HG03045 (cell line): ENCODE results near the gene CIDEA.
"Not testable (repeated sequence)": the region's sequence is repeated elsewhere in the genome, so short reads cannot be mapped to it uniquely, and the experiment has no call there.

Source experiments
- ATAC-seq: cut with Tn5 transposase; IDR thresholded peaks from one replicate; pipeline ENCODE4 v1.9.1; 2021; ENCODE audit warnings: mild to moderate bottlenecking, moderate library complexity; ENCODE audit not compliant: unreplicated experiment

The CIDEA gene

DNA sequence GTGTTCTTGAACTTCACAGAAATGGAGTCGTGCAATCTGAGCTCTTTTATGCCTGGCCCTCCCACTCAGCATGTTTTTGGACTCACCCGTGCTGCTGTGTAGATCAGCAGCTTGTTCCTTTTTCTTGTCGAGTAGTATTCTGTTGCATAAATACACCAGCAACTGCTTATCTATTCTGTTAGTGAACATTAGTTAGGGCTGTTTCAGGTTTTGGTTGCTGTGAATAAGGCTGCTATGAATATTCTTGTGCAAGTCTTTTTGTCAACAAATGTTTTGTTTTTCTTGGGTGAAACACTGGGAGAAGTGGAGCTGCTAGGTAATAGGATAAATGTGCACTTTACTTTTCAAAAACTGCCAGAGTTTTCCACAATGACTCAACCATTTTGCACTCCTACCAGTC is 15.3 kb upstream of the CIDEA start:
- ATAC-seq, result no peak

DNA sequence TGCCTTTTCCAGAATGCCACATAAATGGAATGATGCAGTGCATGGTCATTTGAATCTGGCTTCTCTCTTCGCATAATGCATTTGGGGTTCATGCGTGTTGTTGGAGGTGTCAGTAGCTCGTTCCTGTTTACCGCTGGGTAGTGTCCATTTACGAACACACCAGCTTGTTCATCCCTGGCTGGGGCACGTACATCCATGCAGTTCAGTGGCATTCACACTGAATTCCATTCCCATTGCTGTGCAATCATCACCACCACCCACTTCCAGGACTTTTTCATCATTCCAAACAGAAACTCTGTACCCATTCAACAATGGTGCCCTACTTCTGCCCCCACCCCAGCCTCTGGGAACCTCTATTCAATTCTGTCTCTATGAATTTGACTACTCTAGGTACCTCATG is 14.7 kb upstream of the CIDEA start:
- no peak for ATAC-seq

DNA sequence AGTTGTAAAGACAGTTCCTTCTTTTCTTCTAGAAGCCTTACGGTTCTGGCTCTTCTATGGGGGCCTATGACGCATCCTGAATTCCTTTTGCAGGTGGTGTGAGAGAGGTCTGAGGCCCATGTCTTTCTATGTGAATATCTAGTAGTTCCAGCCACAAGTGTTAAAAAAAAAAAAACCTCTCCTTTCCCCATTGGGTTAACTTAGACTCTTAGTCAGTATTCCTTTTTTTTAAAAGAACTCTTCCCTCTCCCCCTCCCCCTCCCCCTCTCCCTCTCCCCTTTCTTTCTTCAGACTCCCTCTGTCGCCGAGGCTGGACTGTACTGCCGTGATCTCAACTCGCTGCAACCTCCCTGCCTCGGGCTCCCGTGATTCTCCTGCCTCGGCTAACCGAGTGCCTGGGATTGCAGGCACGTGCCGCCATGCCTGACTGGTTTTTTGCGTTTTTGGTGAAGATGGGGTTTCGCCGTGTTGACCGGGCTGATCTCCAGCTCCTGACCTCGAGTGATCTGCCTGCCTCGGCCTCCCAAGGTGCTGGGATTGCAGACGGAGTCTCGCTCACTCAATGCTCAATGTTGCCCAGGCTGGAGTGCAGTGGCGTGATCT is 11.4 kb upstream of the CIDEA start:
- ATAC-seq, result no peak

DNA sequence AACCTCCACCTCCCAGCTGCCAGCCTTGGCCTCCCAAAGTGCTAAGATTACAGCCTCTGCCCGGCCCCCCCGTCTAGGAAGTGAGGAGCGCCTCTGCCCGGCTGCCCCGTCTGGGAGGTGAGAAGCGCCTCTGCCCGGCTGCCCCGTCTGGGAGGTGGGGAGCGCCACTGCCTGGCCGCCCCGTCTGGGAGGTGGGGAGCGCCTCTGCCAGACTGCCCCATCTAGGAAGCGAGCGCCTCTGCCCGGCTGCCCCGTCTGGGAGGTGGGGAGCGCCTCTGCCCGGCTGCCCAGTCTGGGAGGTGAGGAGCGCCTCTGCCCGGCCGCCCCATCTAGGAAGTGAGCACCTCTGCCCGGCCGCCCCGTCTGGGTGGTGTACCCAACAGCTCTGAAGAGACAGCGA is 10.9 kb upstream of the CIDEA start:
- ATAC-seq, result not testable (repeated sequence)

DNA sequence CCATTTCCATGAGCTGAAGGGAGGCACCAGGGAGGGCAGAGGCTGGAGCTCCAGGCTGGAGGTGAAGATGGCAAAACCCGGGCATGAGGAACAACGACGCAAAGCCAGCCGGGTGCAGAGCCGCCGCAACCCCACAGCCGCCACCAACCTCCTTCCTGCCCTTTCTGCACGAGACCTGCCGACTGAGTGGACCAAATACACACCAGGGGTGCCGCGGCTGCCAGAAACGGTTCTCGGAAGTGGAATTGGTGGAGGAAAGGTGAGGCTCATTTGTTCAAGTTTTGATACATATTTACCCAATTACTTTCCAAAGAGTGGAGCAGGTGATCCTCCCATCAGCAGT is 8.4 kb upstream of the CIDEA start:
- ATAC-seq, result no peak

DNA sequence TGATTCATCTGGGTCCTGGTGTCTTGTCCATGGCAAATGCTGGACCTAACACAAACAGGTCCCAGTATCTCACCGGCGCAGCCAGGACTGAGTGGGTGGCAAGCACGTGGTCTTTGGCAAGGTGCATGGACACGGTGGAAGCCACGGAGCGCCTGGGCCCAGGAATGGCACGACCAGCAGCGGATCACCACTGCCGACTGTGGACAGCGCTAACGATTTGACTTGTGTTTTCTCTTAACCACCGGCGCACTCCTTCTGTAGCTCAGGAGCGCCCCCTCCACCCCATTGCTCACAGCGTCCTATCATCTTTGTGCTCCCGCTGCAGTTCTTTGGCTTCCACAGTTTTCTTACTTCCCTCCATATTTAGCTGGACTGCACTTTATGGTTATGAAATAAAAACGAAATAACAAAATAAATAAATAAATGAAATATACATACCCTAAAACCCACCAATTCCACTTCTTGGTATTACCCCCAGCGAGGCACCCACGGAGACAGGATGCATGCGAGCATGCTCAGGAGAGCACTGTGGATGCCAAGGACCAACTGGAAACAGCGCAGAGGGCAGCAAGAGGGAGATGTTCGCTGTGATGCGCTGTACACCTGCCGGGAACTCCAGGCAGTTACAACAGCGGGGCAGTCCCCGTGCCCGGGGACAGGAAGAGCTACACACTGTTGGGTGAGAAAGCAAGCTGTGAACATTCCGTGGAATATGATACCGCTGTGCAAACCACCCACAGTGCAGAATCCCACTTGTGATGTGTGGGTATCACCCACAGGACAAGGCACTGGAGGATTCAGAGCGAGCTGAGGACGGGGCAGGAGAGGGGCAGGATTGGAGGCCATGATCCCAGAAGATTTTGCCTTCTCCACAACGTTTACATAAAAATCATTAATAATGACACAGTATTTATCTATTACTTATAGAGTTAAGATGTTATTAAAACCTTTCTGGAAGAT is 7.0 kb upstream of the CIDEA start:
- ATAC-seq, result no peak

DNA sequence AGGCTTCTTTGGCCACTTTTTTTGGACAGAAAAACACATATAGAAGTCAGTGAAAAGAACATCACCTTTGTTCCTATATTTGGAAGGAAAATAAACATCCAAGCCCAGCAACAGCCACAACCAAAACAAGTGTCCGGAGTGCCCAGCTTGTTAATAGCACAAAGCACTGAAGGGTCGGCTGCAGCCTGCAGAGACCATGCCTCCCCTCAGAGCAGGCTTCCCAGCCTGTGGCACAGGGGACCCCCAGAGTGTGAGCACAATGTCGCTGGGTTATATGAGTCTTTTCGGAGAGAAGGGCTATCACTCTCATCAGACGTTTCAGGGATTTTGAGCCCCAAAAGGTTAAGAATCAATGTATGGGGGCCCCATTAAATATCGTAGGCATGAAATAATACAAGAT is 6.2 kb upstream of the CIDEA start:
- no peak for ATAC-seq

DNA sequence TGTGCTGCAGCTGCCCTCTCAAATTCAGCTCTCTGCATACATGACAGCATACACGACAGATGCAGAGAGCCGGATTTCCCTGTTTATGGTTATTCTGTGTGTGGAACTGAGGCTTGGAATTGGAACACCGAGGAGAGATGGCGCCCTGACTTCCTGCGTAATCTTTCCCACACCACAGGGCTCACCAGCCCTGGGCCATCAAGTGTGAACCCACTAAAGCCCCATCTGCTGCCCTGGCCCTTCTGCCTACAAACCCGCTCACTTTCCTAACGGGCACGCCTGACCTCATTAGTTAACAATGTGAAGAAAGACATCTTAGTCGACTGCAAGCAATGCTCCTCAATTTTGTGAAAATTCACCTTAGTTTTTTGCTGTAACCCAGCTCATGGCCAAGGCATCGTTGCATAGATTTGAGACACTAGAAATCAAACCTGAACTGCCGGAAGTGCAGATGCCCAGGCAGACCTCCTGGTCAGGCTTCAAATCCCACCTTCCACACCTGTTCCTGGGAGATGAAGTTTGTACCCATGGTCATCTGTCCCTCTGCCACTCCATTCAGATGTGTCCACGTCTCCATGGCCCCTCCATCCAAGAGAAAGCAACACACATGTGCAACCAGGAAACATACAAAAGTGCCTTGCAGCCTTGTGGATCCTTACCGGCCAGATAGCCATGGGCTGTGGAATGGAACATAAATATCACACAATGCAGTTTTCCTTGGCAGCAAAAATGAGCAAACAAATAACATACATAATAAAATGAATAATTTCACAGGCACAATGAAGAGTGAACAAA is 5.0 kb upstream of the CIDEA start:
- ATAC-seq, result no peak

DNA sequence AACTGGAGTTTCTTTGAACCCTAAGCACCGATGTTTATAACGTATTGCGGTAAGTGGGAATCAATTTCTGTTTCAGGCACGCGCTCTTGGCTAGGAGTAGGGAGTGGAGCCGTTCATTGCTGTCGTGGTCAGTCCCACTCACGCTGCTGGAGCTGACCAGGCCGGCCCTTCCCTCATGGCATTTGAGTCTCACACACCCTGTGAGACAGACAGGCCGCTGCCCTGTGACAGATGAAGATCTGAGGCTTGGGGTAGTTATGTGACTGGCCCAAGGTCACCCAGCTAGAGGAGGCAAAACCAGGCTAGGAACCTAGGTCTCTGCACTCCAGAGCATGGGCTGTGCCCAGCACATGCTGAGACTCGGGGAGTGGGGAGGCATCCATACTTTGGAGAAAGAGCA is 2.9 kb upstream of the CIDEA start:
- ATAC-seq, result no peak

DNA sequence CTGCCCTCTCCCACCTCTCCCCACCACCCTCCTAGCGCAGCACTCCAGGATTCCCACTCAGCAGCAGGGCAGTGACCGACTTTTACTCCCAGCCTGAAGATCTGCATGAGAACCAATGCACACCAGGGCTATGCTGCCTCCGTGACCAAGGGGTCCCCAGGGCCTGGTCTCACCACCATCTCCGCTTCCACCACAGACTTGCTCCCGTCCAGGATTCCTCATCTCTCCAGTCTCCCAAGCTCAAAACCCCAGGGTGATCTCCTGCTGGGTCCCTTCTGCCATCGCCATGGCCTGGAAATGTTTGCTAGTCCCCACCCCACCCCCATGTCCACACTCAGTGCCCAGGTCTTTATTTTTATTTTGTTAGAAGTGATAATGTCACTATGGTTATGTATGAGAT is 2.1 kb upstream of the CIDEA start:
- ATAC-seq, result no peak

DNA sequence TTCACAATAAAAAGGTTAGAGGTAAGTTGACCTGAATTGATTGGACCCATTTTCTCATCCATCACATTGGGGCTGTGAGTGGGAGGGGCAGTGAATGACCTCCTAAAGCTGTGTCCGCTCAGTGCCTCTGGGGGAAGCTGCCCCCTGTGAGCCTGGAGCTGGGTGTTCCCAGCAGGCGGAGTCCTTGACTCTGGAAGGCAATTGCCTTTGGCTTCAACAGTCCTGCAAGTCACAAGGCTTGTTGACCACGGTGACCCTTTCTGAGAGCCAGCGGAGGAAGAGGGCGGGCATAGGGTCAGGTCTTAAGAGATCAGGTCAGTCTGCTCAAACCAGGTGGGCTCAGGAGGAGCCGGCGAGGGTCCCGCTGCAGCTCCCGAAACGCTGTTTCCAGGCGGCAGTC is 1.1 kb upstream of the CIDEA start:
- no peak for ATAC-seq

DNA sequence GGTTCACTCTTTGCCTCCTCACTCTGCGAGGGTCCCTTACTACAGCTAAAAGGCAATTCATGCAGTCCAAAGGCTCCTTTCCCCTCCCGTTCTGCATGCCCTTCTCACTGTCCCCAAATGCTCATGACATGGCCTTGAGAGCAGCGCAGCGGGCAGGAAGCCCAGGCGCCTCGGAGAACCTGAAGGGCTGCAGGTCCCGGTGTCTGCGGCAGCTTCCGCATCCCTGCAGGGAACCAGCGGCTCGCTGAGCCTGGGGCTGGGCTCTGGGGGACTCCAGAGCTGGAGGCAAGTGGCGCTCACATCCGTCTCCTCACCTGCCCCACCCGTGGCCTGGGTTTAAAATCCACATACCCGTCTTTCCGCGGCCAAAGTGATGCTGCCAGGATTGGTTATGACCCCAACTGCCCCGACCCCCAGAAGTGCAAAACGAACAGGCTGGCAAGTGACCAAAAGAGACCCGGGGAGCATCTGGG is 462 bp upstream of the CIDEA start:
- ATAC-seq, result no peak

DNA sequence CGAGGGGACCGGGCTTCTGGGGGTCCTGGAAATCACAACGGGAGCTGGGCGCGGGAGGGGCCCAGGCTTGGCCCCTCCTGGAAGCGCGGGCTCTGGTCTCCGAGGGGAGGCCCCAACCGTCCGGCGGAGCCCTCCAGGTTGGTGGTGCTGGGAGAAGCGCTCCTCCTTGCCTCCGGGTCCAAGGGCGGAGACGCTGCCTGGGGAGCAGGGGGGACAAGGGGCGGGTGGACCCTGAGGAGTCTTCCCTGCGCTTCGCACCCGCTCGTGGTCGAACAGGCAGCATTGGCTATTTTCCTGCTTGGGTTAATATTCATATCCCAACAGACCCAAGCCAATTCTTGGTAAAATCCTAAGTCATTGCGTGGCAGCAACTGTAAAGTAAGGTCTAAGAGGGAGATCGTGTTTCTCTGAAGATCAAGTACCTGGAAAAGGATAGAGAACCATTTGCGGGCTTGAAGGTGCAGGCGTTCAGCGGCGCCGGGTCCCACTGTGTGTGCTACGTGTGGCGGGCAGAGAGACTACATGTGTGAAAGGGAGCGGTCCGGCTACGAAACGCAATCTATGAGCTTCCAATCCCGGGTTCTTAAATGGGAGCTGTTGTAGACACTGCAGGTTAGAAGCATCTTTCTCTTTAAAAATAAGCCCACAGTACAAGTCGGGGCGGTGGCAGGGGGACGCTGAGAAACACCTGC is 805 bp downstream of the CIDEA start:
- no peak for ATAC-seq

DNA sequence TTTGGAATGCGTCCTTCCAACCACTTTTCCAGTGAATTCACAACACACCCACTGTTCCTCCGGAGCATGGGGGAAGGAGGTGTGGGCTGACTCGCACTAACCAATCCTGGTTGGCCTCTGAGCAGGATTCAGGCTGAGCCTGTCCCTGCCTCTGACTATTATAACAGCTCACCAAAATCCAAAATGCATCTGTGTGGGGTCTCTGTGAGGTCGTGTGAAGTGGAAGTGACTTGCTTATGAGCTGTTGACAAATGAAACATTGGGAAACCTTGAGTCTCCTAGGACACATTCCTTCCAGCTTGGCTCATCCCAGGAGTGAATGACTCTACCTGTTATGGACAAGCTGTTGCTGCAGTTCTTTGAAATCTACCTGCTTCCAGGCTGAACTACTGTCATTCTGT is 1.5 kb downstream of the CIDEA start:
- no peak for ATAC-seq

DNA sequence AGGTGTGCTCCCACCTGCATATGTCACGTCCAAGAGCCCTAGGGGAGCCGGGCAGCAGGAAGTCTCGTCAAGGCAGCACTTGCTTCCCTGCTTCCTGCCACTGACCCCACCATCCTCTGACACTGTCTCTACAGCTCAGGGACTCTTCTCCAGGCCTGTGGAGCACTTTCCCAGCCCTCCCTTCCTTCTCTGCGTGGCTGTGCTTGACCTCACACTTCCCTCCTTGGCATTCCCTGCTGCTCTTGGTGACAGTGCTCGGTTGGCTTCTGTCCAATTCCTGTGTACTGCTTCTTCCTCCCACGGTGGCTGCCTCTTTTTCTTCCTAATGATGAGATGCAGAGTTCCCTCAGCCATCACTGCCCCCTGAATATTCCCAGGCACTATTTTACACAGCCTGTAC is 2.8 kb downstream of the CIDEA start:
- no peak for ATAC-seq

DNA sequence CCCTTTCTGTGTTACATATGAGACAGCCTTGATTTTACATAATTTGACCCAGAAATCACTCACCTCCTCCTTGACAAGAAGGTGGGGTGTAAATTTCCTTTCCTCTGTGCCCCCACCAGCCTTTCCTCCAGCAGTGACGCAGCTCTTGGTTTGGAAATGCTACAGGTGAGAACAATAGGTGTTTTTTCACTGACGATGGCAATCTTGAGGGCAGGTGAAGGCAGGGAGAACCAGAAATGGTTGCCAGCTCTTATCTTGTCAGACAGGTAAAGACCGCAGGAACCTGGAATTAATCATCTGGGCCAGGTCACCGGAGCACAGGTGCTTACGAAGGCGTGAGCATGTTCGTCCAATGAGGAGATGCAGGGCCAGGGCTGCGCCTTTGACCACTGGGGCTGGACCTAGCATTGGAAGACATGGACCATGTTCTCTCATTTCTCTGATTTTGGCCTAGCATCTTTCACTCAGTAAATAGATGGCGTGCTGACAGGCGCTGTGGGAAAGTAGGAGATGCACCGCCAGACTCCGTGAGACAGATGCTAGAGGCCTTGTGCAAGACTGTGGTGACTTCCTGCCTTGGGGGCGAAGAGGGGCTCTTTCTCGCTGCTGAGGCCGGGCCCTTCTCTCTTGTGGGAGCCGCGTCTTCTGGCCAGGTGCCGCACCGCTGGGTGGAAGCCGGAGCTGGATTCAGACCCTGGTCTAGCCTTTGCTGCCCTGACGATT is 4.0 kb downstream of the CIDEA start:
- no peak for ATAC-seq

DNA sequence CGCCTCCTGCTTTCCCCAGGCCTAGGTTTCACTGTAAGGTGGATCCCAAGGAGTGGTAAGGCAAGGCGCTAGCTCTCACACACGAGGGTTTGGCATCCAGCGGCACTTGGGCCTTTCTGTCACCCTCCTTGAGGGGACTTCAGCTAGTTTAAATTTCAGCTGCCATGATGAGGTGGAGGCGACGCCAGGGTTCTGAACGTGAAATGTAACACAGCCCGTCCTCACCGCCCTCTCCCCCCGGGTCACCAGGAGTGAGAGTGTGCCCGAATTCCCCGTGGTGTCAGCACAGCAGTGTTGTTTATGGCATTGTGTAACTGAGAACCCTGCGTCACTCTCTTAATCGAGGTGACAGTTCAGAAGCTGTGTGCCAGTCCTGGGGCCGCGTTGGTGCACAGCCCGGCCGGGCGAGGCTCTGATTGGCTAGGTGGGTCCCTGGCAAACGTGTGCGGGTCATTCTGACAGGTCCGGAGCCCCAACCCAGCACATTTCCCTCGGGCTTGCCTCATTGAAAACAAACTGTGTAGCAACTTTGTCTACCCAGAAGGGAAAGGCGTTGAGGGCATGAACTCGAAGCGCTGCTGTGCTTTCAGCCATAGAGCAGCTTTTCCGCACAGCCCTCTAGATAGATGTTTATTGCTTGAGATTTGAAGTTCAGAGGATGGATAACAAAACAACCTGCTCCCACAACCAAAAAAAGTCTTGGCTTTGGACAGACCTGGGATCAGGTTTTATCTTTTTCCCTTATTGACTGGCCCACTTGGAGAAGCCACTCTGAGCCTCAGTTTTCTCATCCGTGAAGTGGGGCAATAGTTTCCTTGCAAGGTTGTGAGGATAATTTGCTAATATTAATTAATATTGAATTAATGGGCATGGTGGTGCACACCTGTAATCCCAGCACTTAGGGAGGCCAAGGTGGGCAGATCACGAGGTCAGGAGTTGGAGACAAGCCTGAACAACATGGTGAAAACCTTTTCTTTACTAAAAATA is 4.9 kb downstream of the CIDEA start:
- ATAC-seq, result no peak

DNA sequence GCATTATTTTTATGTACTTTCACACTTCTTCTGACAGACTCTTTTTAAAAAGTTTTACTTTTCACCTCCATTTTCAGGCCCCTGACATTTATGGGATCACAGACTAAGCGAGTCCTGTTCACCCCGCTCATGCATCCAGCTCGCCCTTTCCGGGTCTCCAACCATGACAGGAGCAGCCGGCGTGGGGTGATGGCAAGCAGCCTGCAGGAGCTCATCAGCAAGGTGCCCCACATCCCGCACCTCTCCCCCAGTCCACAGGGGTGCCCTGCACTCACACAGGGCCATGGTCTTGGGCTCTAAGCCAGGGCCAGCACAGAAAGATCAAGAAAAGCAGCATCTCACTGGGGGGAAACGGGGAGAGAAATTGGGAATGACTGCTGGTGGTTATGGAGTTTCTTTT is 8.6 kb downstream of the CIDEA start:
- no peak for ATAC-seq

DNA sequence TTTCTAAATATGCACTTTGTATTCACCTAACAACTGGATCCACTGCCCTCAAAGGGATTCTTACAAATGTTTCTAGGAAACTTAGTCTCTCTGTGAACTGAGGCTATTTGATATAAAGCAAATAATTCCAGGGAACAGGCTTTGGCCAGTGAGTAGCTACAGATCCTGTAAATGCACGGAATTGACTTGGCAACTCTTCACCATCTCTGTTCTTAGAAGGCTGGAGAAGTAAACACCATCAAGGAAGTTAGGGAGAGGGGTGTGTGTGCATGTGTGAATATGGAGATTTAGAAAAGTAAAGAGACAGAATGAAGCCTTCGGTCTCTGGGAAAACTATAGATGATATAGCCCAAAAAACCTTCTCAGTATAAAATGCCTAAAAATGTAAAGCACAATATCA is 10.7 kb downstream of the CIDEA start:
- ATAC-seq, result no peak
